ENCODE data around the gene KIAA1671. TPM values are rescaled to one million over a fixed set of nuclear protein-coding genes. Genes with fewer than 3 reads are reported as not detected.
"Not testable (repeated sequence)": the region's sequence is repeated elsewhere in the genome, so short reads cannot be mapped to it uniquely, and the experiment has no call there.

The KIAA1671 gene
- total RNA-seq, 1 donor from 2014 or later = 43.3 TPM

DNA sequence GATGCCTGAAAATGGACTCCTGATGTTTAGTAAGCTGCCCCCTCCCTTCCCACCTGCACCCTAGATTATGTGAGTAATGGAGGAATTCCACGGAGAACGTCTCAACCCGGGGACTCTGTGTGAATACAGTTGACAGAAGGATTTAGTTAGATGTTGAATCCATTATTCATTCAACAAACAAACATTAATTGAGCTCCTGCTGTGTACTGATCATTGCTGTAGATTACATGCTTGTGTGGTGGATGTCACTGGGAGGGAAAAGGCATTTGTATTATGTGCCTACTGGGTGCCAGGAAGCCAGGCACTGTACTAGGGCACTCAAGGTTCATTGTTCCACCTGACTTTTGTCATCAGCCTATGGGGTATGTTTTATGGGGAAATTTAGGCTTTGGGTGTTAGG lies 224.3 kb downstream of the KIAA1671 start:
- no peak for ATAC-seq

DNA sequence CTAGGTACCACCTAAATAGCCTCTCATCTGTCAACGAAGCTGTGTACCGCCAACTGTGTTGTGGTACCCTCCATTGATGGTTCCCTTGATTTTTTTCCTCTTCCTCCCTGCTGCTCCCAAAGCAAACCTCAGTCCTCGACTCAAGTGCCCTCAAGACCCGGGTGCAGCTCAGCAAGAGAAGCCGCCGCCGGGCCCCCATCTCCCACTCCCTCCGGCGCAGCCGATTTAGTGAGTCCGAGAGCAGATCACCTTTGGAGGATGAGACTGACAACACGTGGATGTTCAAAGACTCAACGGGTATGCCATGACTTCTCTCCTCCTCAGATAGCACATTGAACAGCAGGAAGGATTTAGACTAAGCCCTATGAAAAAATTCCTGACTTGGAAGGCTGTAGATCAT lies 224.7 kb downstream of the KIAA1671 start:
- no peak for ATAC-seq

DNA sequence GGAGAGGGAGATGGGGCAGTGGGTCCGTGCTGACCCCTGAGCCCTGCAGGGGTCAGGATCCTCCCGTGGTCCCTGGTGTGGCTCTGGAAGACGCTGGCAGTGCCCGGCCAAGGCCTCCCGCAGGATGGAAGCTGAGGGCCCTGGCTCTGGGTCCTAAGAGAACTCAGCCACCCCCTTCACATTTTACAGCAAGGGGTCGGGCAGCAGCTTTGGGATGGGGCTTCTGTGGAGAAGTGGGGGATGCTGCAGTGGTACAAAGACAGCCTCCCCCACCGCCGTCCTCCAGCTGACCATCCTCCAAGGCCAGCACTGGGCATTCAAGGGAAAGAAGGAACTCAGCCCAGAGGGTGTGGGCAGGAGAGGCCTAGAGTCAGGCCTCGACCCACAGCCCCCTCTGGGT lies 225.4 kb downstream of the KIAA1671 start:
- ATAC-seq = no peak

DNA sequence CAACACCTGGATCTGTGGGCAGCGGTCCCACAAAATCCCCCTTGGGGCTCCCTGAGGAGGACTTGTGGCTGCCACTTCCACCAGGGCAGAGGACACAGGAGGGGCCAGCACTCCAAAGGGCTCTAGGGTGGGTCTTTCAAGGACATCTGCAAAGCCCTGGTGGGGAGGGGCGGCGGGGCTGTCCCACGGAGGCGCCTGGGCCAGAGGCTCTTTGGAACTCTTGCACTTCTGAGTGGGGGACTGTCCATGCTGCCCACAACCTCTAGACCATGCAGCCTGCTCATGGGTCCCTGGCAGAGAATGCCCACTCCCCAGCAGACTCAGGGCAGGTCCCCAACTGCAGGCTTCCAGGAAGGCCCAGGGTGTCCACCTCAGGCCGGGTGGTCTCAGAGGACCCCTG lies 225.8 kb downstream of the KIAA1671 start:
- ATAC-seq = peak; percentile 24

DNA sequence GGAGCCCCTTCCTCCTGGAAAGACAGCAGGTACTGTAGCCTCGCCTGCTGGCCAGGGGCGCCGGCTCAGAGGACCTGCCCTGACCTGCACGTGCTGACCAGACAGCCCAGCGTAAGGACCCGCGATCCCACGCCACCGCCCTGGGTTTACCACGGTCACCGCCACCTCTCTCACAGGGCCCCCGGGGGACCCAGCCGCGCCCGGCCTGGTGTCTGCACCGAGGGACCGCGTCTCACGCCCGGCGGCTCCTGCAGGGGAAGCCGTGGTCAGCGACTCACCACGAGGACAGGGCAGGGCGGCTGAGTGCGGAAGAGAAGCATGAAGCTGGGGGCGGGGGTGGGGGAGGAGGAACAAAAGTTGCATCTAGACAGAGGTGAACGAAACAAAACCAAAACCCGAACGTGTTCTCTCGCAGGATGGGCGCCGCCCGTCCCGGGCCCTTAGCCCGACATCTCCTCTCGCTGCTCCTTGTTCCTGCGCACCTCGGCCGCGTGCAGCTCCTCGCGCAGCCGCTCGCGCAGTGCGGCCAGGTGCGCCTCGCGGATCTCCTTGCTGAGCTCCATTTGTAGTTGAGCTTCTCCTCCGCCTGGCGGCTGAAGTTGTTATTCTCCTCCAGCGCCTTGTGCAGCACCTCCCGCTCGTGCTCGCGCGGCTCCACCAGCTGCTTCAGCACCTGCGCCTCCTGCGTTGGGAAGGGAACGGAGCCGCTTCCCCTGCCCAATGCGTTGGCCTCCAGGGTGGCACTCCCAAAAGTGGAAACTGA lies 226.5 kb downstream of the KIAA1671 start:
- peak; percentile 12 for ATAC-seq

DNA sequence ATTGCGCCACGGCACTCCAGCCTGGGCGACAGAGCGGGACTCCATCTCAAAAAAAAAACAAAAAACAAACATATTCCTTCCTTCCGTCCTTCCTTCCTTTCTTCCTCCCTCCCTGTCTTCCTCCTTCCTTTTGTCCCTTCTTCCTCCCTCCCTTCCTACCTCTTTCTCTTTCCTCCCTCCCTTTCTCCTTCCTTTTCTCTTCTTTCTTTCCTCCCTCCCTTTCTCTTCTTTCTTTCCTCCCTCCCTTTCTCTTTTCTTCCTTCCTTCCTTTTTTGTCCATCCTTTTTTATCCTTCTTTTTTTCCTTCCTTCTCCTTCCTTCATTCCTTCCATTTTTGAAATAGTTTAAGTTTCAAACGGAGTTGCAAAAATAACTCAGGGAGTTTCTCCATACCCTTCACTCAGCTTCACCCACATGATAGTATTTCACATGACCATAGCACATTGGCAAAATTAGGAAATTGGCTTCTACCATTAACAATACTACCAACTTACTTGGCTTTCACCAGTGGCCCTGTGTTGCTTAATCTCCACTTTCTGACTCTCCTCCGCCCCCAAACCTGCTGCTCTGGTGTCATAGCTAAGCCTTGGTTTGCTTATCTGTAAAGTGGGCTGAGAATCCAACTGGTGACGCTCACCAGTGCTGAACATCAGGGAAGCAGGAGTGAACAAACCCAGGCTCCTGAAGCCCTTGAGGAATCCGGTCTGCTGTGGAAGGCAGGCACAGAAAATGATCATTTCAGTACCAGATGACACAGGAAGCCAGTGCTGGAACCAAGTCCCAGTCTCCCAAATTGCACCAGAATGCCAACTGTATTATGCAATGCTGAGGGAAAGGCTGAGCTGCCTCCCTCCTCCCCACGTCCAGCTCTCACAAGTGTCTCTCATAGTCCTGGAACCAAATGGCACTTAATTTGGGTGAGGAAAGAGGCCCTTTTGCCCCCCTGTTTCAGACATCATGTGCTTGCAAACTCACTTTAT lies 229.9 kb downstream of the KIAA1671 start:
- ATAC-seq = no peak

DNA sequence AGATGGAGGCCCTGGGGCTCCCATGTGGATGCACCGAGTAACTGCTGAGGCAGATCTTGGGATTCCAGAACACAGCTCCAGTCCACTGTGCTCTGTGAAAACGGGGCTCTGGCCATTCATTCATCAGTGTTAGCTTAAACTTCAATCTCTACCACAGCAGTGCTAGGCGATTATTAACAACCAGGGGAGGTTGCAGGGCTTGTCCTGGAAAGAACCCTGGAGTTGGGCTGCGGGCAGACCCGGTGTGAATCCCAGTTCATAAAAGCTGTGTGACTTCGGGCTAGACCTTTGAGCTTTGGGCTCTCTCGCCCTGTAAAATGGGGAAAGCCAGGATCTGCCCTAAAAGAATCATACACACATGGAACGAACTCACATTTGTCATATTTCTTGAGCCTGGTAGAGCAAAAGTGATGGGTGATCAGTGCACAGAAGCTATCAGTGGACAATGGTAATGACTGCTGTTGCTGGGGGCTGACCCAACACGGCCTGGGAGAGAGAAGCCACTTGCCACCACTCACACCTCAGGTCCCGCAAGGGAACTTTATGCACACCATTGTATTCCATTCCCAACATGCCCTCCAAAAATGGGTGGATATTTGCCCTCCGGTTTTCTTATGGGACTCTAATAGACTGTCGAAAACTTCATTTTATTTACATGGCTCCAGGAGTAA lies 231.6 kb downstream of the KIAA1671 start:
- no peak for ATAC-seq

DNA sequence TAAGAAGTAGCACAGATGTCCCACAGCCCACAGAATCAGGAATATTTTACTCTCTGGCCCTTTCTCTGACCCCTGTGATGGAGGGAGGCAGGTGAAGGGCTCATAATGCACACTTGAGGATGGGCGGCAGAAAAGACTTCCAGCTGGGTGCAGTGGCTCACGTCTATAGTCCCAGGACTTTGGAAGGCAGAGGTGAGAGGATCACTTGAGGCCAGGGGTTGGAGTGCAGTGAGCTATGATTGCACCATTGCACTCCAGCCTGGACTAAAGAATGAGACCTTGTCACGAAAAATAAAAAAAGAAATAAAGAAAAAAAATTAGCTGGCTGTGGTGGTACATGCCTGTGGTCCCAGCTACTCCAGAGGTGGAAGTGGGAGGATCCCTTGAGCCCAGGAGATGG lies 233.6 kb downstream of the KIAA1671 start:
- no peak for ATAC-seq

DNA sequence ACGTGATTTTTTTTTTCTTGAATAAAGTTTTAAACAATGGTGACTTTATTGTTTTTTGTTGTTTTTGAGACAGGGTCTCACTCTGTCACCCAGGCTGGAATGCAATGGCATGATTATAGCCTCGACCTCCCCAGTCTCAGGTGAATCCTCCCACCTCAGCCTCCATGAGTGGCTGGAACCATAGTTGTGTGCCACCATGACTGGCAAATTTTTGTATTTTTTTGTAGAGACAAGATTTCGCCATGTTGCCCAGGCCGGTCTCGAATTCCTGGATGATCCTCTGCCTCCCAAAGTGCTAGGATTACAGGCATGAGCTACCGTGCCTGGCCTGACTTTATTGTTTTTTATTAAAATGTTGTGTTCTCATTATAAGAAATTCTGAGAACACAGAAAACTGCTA lies 235.0 kb downstream of the KIAA1671 start:
- no peak for ATAC-seq

DNA sequence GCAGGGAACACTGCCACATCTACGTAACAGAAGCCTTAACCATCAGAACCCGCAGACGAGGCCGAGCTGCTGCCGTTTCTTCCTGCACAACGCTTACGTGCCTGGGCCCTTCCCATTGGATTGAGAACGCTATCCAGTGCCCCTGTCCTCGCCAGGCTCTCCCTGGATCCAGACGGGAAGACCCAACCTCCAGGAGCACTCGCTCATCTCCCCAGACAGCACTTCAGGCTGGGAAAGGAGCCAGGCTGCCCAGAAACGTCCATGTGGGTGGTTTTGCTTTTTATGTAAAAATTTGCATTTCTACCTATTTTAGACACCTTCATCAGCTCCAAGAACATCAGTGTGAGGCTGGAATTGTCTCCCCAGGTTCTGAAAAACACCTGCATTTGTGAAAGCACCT lies 239.9 kb downstream of the KIAA1671 start:
- no peak for ATAC-seq

DNA sequence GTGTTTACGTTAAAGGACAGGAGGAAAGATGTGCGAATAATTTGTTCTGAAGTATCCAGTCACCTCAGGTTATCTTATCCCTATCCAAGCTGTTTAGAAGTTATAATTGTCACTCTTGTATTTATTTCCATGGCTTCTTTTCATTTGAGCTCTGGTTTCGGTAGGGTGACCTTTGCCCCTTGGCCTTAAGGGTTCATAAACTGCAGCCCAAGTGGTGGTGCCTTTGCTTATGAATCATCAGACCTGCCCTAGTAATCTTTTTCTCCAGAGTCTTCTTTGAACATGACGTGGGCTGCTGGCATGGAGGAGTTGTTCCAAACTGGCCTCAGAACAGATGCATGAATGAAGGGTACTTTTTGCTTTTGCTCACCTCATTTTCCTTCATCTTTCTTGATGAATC lies 240.6 kb downstream of the KIAA1671 start:
- no peak for ATAC-seq

DNA sequence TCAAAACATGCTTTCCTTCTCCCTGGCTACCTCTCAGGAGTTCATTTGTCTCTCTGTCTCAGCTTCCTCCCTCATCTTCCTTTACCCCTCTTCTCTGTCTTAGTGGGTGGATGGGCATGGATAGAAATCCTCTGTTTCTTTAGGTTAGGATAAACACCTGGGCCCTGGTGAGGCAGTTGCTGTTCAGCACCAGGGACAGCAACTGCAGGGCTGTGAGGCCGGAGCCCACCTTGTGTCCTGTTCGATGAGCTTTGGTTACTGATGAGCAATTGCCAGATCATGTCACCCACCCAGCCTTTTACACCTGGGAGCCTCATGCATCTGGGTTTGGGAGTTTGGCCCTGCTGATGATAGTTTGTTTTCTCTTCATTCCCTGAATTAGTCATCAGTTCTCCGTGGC lies 241.0 kb downstream of the KIAA1671 start:
- no peak for ATAC-seq

DNA sequence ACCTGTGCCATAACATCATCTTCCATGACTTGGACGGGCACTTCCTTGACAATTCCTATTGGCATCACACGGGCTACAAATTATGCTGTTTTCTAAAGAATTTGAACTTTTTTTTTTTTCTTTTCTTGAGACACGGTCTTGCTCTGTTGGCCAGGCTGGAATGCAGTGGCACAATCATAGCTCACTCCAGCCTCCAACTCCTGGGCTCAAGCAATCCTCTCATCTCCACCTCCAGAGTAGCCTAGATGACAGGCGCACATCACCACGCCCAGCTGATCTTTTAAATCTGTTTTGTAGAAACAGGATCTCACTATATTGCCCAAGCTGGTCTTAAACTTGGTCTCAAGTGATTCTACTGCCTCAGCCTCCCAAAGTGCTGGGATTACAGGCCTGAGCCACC lies 243.8 kb downstream of the KIAA1671 start:
- no peak for ATAC-seq

DNA sequence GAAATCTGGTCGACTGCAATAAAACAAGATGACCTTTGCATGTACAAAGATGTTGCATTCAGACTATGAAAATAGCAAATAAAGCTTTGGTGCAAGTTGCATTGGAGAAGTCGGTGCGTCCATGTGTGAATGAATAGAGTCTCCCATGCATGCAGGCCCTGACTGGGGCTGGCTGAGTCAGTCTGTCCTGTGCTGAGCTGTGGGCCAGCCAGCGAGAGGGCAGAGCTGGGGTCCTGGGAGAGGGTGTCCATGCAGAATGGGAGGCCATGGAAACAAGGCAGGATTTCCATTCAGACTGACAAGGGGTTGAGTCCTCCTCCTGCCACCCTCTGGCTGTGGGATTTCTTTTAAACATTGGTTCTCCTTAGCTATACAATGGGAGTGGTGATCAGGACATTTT lies 244.8 kb downstream of the KIAA1671 start:
- ATAC-seq = no peak

DNA sequence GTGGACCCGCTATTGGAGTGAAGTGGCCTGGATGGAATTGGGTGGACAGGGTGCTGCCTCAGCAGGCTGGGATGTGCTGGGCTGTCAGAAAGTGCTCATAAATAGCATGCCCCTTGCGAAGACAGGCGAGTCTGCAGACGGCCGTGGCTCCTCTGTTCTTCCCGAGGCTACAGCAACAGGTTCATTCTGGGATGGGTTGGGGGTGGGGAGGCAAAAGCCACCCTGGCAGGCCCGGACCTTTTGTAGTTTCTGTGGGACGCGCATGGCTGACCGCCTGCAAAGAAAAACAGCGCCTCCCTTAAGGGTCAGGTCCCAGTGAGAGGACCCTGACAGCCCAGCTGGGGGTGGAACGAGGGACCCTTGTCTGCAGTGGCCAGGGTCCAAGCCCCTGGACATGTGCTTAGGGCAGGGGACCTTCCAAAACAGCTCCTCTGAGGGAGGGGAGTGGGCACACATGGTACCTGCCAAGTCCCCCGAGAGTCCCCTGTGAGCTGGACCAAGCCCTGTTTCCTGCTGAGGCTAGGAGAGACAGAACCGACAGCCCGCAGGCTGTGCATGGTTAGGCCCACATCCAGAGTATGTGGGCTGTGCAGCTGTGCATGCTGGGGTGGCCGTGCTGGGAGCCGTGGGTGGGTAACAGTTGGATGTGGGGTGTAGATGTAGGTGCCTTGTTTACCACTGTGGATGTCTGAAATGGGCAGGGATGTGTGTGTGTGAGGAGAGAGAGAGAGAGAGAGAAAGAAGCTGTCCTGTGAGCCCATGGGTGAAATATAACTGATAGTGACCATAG lies 247.4 kb downstream of the KIAA1671 start, which contains the start of gene CRYBB3:
Gene CRYBB3, plus strand, starts transcription at position 128 of the 790 bp plus-strand sequence. CDS start 1,539 bp downstream, outside the sequence.
- no peak for ATAC-seq

DNA sequence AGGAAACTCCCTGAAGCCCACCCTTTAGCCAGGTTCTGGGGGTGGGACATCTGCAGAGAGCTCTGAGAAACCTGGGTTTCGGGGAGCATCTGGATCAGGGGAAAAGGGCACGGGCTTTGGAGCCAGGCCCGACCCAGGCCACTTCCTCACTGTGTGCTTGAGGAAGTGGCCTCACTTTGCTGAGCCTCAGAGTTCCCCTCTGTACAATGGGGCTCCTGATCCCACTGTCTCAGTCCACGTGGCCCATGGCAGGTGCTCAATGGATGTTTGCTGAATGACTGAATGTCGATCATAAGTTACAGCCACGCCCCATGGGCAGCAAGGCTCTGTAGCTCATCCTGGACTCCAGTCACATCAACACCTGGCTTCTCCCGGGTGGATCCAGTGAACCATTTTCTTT lies 248.5 kb downstream of the KIAA1671 start:
- ATAC-seq = no peak

DNA sequence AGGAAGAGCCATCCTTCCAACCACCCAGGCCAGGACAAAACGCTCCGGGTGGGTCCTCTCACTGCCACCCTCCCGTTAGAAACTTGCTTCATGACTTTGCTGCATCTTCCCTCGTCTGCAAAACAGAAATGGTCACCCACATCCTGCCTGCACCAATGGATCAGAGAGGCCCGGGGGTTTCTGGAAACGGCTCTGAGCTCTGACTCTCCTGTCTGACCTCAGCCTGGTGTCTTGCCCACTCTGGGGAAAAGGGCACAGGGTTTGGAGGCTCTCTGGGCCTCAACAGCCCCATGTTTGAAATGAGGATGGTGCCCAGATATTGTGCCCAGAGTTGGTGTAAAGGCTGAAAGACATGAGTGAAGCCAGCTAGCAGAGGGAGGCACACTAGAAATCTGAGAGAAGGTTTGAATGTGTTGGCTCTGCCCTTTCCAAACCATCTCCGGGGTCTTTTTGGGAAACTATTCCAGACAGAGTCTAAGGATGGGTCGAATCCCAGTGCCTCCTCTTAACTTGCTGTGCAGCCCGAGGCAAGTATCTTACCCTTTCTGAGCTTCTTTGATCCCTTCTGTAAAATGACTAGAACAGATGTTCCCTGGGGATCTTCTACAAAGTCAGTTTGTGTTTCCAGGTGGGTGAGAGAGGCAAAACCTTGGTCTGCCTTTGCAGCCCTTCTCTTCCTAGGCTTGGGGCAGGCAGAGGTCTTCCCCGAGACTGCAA lies 249.2 kb downstream of the KIAA1671 start:
- no peak for ATAC-seq

DNA sequence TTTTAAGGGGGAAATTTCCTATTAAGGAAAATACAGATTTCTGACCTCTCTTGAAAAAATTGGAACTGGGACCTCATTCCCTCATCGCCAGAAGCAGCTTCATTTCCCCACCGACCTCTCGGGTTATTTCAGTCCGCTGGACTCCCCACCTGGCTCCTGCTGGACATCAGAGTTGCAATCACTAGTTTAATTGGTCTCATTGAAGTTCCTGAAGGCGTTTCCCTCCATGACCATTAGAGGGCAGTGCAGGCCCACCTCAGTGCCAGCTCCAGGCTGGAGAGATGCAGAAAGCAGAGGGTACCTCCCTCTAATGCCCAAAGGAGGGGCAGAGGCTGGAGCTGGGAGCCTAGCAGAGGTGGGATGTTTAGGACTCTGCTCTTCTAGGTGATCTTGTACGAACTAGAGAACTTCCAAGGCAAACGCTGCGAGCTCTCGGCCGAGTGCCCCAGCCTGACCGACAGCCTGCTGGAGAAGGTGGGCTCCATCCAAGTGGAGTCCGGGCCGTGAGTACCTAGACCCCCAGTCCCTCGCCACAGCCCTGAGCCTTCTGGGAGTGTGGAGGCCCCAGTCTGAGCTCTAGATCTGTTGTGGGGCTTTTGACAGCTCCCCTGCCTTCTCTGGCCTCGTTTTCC lies 249.9 kb downstream of the KIAA1671 start:
- peak; percentile 52 for ATAC-seq

DNA sequence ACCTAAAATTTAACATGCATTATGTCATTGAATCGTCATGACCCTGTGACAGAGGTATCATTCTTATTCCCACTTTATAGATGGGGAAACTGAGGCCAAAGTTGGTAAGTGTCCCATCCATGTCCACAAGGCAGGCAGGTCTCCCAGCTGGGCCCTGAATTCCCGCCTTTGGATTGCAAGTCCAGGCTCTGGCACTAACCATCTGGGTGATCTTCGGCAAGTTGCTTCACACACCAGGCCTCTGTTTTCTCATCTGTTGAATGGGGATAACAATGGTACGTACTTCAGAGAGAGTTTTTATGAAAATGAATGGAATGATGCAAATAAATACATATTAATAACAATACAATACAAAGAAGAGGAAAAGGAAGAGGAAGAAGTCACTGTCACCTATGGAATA lies 250.6 kb downstream of the KIAA1671 start:
- ATAC-seq = no peak

DNA sequence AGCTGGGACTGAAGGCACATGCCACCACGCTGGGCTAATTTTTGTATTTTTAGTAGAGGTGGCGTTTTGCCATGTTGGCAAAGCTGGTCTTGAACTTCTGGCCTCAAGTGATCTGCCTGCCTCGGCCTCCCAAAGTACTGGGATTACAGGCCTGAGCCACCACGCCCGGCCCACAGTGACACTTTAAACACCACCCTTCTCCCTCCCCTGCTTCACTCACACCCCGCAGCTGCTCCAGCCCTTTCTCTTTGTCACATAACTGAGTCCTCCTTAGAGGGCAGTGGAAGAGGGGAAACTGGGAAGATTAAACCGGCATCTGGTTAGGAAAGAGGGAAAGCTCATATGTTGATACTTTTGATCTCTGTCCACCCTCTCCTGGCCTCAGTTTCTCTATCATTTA lies 252.0 kb downstream of the KIAA1671 start:
- ATAC-seq = not testable (repeated sequence)

DNA sequence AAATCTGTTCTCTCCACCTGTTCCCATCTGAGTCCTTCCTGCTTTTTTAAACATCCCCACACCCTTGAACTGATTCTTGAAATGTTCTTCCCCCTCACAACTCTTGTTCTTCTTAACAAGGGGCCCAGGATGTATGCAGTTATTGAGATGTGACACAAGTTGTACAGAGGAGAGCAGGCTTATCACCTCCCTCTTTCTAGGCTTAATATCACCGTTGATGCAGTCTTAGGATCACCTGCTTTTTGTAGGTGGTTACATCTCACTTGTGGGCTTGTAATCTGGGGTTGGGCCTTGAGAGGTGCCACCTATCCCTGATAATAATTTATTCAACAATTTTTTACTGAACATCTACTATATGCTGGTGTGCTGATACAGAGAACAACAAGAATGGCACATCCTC lies 253.3 kb downstream of the KIAA1671 start:
- no peak for ATAC-seq
